GM12874 (cell line): ENCODE measurements around the gene SLC16A3.

ENCODE experiments used
- CTCF ChIP-seq: IDR thresholded peaks from 2 replicates; pipeline ENCODE4 v1.5.1; 2011; ENCODE audit warnings: low read depth, mild to moderate bottlenecking, control low read depth, low read length, moderate library complexity; ENCODE audit not compliant: insufficient read depth

Gene SLC16A3

GRCh38 chr17:82241926-82242697 is 13.3 kb downstream of the SLC16A3 start:
- no peak for TF ChIP-seq CTCF

GRCh38 chr17:82242698-82242976 is 13.8 kb downstream of the SLC16A3 start:
- no peak for TF ChIP-seq CTCF

DNA sequence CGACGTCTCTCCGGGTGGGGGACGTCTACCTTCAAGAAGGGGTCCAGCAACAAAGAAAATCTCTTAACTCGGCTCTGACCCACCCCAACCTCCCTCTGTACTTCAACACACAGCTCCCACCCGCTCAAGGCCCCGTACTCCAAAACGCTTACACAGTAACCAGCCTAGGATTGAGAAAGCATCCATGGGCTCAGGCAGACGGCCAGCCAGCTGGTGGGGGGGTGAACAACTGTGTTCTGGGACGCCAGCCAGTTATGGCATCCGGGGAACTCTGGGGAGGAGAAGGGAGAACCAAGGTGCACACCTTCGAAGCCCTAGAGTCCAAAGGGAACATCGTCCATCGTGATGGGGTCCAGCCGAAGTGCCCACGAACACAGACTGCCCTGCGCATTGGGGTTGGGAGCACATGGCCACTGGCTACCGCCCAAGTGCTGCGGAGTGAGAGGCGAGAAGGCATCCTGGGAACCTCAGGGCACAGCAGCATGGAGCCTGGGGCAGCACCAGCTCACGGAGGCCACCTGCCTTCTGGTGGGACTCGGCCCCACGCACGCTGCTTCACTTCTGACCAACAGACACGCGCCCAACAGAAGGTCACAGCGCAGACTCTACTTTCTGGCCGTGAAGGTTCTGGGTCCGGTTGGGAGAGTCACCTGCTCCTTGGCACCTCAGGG is 14.3 kb downstream of the SLC16A3 start:
- no peak for TF ChIP-seq CTCF

GRCh38 chr17:82243648-82244412 is 15.0 kb downstream of the SLC16A3 start:
- no peak for TF ChIP-seq CTCF

DNA sequence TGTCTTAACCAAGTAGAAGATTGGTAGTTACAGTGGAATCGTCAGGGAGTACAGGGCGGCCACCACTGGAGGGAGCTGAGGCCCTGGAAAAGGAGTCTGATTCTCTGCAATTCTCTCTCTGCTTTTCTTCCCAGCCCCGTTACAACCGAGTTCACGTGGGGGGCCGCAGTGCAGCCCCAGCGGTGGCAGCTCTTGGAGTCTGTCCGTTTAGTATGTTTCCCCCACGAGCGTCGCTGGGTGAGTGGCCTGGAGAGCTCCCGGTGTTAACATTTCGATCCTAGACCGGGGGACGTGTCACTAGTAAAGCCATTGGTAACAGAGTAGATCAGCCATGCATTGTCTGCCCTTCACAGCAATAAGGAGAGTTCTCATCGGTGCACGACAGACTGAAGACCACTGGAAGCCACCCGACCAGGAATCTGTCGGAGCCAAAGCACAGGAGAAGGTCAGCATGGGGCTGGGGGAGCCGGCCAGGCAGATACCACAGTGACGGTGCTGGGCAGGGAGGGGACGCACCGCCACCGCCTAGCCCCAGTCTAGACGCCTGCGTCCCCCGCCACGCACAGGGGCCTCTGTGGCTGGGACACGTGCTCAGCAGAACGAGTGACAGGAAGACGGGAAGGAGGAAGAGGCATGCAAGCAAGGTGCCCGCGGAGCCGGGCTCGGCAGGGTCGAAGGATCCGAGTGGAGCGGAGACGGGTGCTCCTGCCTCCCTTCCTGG is 15.7 kb downstream of the SLC16A3 start:
- TF ChIP-seq CTCF: peak; percentile 46

DNA sequence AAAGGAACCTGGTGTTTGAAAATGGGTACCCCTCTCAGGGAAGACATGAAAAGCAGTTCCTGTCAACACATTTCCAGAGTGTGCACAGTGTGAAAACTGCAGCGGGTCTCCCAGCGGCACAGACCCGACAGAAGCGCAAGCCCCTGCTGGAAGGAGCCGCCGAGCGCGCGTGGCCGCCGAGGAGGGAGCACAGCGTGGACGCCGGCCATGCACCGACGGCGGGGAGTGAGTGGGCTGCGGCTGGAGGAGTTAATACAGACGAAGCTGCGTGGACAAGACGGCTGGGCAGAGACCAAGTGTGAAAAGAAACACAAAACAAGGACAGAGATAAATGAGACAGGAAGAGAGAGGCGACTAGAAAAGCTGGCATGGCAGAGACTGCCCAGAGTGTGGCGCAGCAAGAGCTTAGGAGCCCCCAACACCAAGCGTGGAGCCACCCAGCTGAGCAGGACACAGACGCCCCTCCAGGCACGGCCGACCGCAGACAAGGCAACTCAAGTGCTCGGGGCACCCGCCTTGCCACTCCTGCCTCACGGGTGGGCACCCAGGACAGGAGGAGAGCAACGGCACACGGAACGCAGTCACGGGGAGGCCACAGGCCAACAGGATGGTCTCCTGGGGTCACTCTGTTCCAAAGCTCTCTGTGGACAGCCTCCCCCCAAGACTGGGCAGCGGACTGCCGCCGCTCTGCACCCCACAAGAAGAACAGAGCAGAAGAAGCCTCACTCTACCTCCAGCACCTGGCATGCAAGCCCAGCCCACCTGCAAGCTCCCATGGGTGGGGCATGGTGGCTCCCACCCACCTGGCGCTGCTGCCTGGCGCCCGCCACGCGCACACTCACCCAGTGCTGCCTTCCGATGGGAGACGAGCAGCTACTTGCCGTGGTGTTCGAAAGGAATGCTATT is 16.5 kb downstream of the SLC16A3 start:
- TF ChIP-seq CTCF: no peak
